ENCODE results near the gene ID2.

DNA sequence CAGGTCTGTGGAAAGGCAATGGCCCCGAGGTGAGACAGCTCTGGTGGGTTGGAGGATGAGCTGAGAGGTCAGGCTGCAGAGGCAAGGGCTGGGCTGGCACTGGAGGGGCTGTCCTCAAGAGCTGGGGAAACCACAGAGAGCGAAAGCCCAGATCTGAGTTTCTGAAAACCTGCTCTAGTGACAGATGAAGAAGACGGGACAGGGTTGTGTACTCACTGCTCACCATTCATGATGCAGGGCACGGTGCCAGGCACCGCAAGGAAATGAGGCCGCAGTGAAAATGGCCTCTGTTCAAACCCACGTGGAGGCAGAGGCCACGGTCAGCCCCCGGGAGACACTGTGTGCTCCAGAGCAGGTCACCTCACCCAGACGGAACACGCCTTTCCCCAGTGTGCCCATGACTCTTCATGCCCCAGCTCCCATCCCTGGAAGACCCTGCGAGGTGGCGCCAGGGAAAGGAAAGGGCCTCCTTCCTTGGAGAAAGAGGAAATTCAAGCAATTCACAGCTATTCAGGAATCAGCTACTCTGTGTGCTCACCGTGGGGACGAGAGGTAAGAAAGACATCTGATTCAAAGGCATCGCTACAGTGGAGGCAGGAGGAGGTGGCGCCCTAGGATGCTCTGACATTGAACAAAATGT lies 24.3 kb upstream of the ID2 start:
- TF ChIP-seq, protein P1, sequence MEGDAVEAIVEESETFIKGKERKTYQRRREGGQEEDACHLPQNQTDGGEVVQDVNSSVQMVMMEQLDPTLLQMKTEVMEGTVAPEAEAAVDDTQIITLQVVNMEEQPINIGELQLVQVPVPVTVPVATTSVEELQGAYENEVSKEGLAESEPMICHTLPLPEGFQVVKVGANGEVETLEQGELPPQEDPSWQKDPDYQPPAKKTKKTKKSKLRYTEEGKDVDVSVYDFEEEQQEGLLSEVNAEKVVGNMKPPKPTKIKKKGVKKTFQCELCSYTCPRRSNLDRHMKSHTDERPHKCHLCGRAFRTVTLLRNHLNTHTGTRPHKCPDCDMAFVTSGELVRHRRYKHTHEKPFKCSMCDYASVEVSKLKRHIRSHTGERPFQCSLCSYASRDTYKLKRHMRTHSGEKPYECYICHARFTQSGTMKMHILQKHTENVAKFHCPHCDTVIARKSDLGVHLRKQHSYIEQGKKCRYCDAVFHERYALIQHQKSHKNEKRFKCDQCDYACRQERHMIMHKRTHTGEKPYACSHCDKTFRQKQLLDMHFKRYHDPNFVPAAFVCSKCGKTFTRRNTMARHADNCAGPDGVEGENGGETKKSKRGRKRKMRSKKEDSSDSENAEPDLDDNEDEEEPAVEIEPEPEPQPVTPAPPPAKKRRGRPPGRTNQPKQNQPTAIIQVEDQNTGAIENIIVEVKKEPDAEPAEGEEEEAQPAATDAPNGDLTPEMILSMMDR (conservative IDR thresholded peaks at IDR 0.05; ENCODE audit: low read depth, low read length), result no peak
- TF ChIP-seq EZH2 (IDR thresholded peaks at IDR 0.05; ENCODE audit: borderline replicate concordance, low read depth, low read length, poor library complexity, severe bottlenecking), result no peak
